Measurements from ENCODE around the gene SNRNP40. TPM values are rescaled to one million over a fixed set of nuclear protein-coding genes. Genes with fewer than 3 reads are reported as not detected.
"Not testable (repeated sequence)": the region's sequence is repeated elsewhere in the genome, so short reads cannot be mapped to it uniquely, and the experiment has no call there.

SNRNP40 gene
- total RNA-seq, 1 donor from 2014 or later = 58.5 TPM

DNA sequence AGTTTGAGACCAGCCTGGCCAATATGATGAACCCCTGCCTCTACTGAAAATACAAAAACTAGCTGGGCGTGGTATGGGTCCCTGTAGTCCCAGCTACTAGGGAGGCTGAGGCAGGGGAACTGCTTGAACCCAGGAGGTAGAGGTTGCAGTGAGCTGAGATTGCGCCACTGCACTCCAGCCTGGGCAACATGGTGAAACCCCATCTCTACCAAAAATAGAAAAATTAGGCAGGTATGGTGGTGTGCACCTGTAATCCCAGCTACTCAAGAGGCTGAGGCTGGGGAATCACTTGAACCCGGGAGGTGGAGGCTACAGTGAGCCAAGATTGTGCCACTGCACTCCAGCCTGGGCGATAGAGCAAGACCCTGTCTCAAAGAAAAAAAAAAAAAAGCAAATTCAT is 8.8 kb downstream of the SNRNP40 start:
- DNase-seq (ENCODE audit: extremely low read depth, low read depth, low spot score) = not testable (repeated sequence)

DNA sequence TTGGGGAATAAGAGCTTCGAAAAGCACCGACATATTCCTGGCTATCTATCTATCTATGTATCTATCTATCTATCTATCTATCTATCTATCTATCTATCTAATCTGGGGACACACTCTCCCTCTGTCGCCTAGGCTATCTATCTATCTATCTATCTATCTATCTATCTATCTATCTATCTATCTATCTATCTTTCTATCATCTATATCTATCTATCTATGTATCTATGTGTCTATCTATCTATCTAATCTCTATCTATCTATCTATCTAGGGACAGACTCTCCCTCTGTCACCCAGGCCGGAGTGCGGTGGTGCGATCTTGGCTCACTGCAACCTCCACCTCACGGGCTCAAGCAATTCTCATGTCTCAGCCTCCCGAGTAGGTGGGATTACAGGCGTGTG is 14.2 kb downstream of the SNRNP40 start:
- not testable (repeated sequence) for DNase-seq (ENCODE audit: extremely low read depth, low read depth, low spot score)

DNA sequence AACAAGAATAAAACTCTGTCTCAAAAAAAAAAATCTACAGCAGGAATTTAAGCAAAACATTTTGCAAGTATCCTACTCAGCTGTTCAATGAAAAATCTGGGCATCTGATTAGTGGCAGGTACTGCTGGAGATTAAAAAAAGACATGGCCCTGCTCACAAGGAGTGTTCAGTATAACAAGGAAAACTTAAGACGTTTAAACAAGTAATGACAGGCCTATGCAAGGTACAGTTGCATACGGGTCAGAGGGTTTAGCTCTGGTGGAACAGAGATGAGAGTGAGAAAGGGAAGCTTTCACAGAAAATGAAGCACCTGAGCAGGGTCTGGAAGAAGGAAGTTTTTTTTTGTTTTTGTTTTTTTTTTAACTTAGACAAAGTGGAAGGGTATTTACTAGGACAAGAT is 23.0 kb downstream of the SNRNP40 start:
- no peak for DNase-seq (ENCODE audit: extremely low read depth, low read depth, low spot score)

DNA sequence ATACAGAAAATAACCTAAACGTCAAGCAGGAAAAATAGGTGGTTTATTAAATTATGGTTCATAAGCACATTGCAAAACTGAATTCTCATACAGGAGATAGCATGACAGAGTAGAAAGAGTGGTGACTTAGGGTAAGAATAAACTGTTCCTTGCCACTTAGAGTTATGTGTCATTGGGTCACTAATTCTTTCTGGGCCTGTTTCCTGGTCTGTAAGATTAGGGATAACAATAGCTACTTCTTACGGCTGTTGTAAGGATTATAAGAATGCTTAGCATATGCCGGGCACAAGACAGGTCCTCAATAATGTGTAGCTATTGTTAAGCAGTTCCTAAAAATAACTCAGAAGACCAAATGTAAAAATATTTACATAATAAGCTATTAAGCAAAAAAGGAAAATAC is 24.2 kb downstream of the SNRNP40 start:
- no peak for DNase-seq (ENCODE audit: extremely low read depth, low read depth, low spot score)

DNA sequence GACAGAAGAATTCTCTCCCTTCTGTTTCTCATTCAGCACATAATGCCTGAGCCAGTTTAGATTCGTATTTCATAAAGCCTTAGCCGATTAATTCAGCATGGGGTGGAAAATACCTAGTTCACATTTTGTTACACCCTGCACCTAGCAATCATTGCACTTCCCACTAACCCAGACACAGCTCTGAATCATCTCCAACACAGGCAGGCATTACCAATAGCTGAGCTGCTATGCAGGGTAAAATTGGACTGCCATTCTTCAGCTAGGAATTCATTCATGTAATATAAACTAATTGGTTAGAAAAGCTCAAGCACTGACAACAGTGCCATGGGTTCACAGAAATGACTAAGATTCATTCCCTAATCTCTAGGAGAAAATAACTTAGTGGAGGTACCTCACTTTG is 30.0 kb downstream of the SNRNP40 start:
- DNase-seq (ENCODE audit: extremely low read depth, low read depth, low spot score) = no peak

DNA sequence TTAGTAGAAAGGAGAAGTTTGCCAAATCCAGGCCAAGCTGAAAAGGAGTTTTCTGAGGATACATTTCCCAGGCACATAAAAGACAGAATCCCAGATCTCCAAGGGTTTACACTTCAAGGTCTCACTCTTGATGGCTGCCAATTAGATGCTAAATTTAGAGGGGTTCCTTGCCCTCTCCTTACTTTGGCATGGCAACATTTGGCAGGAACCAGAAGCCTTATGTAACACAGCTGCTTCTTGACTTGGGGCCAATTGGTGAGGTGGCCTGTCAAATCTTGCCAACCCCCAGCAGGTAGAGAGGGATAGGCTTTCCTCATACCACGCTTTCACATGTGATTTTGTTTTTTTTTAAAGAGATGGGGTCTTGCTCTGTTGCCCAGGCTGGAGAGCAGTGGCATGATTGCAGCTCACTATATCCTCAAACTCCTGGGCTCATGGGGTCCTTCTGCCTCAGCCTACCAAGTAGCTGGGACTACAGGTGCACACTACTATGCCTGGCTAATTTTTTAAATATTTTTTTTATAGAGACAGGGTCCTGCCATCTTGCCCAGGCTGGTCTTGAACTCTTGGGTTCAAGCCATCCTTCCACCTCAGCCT is 31.7 kb downstream of the SNRNP40 start:
- no peak for DNase-seq (ENCODE audit: extremely low read depth, low read depth, low spot score)

DNA sequence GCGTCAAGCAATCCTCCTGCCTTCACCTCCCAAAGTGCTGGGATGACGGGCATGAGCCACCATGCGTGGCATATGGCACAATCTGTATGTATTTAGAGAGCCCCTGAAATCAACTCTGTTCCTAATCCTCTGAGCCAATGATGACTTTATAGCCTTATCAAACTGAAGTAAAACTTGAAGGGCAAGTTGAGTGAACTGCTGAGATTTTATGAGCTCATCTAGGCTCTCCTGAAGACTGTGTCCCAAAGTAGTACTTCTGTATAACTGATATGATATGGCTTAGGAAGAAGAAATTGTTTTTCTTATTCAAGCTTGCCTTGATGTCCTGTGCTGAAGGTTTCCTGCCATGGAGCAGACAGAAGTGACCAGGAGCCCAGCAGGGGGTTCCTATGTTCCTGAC is 33.2 kb downstream of the SNRNP40 start:
- no peak for DNase-seq (ENCODE audit: extremely low read depth, low read depth, low spot score)

DNA sequence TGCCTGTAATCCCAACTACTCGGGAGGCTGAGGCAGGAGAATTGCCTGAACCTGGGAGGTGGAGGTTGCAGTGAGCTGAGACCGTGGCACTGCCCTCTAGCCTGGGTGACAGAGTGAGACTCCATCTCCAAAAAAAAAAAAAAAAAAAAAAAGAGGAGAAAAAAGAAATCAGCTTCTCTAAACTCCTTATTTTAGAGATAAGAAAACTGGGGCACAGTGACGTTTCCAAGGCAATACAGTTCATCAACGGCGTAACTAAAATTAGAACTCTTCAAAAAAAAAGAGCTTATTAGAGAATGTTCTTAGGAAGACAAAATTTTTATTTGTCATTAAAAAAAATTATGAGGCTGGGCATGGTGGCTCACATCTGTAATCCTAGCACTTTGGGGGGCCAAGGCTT is 34.2 kb downstream of the SNRNP40 start:
- DNase-seq (ENCODE audit: extremely low read depth, low read depth, low spot score) = not testable (repeated sequence)

DNA sequence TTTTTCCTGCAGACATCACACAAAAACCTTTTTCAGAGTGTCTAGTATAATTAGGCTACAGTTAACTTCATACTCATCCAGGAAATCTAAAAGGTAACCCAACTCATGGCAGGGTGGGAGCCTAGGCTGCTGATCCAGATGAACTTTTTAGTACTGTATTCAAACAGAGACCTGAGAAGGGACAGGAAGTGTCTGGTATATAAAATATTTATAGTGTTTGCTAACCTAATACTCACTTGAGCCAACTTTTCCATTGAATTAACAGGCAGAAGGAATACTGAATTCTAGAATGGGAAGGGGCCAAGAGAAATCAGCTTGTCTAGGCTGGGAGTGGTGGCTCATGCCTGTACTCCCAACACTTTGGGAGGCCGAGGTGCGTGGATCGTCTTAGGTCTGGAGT is 34.7 kb downstream of the SNRNP40 start:
- DNase-seq (ENCODE audit: extremely low read depth, low read depth, low spot score) = no peak

DNA sequence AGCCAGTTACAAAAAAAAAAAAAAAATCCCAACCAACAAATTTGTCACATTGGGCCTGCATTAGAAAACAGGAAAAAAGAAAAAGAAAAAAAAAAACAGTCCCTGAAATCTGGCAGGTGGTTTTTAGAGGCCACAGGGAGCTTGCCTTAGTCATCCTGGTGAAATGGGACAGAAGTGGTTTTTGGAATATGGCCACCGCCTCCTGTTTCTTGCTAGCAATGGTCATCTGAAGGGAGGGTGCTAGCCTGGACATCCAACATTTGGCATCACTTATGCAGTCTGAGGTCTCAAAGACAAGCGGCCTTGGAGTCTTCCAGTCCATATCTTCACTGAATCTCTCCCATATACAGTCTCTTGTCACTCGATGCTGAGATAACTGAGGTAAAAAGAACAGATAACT is 36.8 kb downstream of the SNRNP40 start:
- no peak for DNase-seq (ENCODE audit: extremely low read depth, low read depth, low spot score)

DNA sequence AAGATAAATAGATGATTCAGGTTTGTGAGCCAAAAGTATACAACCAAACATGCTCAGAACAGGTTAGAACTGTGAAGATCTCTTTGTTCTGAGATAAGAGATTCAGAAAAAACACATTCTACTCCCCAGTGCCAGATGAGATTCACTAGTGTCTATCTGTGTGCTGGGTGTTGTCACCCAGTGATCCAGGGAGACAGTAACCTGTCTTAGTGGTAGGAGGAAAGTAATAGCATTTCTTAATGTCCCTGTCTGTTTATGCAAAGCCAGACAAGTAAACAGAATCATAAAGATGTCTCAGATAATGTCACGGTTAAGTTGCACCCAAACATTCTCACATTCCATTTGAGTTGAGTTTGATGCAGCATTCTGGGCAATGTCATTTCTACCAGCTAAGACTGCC is 38.0 kb downstream of the SNRNP40 start:
- DNase-seq (ENCODE audit: extremely low read depth, low read depth, low spot score) = no peak

DNA sequence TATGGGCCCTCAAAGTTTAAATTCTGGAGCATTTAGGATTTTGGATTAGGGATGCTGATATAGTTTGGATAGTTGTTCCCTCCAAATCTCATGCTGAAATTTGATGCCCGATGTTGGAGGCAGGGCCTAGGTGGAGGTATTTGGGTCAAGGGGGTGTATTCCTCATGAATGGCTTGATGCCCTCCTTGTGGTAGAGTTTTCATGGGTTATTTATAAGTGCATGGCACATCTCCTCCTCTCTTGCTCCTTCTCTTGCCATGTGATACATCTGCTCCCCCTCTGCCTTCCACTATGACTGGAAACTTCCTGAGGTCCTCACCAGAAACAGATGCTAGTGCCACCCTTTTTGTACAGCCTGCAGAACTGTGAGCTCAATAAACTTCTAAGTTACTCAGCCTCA is 39.4 kb downstream of the SNRNP40 start:
- DNase-seq (ENCODE audit: extremely low read depth, low read depth, low spot score) = no peak

DNA sequence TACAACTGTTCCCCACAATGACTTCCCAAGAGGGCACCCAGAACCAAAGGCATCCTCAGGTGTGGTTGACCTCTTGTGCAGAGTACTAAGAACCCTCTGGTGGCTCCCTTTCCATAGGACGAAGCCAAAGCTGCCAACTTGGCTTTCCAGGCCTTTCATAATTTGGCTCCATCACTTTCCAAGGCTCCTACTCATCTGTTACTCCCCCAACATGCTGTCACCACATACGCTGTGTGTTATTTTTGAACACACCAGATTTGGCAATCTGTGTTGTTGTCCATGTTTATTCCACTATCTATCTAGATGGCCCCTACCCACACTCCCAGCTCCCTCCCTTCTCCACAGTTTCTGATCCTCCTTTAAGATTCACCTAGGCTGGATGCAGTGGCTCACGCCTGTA is 46.7 kb downstream of the SNRNP40 start:
- DNase-seq (ENCODE audit: extremely low read depth, low read depth, low spot score) = no peak

DNA sequence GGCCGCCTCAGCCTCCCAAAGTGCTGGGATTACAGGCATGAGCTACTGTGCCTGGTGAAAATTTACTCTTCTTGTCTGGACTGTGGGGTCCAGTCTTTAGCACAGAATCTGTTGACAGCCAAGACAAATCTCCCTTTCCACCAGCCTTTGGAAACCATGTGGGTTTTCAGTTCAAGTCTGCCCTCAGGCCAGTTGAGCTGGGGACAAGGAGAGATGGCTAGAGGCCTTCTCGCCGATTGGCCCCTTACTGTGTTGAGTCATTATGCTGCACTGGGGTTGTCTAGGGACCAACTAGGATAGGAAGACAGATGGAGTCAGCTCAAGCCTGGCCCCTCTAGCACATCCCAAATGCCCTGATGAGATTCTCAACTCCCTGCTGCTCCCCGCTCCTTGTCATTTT is 48.3 kb downstream of the SNRNP40 start:
- no peak for DNase-seq (ENCODE audit: extremely low read depth, low read depth, low spot score)

DNA sequence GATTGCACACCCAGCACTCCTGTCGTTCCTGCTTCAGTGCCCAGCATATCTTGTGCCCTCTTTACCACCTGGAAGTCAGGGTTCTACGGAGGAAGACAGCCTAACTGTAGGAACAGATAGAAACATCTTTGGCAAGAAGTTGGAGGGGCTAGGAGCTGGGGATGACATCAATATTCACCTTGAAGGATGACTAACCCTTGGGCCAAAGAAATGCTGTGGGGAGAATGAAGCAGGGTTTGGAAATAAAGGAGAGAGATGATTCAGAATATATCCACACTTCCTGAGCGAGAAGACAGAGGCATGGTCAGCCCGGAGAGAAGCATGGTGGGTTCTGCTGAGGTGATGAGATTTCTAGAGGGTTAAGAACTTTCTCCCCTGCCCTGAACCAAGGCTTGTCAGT is 52.3 kb downstream of the SNRNP40 start:
- no peak for DNase-seq (ENCODE audit: extremely low read depth, low read depth, low spot score)

DNA sequence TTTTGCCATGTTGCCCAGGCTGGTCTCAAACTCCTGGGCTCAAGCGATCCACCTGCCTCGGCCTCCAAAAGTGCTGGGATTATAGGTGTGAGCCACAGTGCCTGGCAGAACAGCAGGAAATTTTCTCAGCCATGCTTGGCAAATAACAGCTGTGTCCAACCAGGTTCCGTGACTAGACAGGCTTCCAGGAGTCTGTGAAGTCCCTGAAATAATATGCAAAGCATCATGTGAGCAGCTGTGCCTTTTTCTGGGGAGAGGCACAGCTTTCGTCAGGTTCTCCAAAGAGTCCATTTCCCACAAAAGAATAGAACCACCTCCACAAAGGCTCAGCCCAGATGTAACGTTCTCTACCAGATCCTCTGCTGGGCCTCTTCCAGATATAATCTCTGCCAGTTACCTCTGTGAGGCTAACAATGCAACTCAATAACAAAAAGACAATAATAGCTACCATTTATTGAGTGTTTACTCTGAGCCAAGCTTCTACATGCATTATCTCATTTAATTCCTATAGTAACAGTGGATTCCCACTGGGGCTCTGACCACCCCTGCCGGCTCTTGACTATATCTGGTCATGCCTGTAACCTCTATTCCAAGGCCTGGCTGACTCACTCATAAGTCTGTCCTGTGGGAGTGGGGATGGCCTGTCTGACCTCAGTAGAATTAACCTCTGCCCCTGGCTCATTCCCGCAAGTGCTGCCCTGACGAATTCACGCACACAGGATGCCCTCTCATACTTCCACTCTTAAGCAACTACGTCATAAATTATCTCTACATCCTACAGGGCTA is 52.9 kb downstream of the SNRNP40 start:
- DNase-seq (ENCODE audit: extremely low read depth, low read depth, low spot score) = no peak

DNA sequence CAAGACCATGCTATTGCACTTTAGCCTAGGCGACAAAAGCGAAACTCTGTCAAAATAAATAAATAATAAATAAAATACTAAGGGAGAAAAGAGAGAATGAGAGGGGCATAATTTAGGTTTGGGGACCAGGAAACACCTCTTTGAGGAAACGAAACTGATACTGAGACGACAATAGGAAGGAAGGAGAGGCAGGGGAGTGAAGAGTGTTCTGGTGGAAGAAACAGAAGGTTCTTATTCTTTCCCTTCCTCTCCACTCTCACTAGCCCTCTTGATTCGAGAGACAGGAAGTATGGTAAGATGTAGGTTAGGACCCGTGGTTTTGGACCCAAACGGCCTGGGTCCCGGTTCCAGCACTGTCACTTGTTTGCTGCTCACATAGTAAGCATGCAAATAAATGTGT is 55.3 kb downstream of the SNRNP40 start:
- no peak for DNase-seq (ENCODE audit: extremely low read depth, low read depth, low spot score)

DNA sequence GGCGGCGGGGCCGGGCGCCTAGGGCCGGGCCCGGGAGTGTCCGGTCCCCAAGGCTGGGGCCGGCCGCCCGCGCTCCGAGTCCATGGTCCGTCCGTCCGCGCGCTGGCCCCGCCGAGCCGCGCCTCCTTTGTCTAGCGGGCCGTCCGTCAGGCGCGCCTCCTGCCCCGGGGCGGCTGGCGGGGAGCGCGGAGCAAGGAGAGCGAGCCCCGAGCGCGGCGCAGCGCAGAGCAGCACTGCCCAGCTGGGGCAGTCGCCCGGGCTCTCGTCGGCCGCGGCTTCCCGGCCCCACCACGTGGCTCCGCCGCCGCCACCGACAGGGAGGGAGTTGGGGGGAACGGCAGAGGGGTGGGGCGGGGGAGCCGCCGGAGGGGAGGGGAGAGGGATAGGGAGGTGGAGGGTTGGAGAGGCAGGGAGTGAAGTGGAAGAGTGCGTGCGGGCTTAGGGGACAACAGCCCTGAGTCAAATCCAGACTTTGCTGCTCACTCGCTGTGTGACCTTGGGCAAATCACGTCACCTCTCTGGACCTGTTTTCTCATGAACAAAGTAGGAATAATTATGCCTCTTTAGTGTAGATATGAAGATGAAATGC is 56.8 kb downstream of the SNRNP40 start, which contains the start of gene NKAIN1:
Gene NKAIN1 (minus strand): TSS at position 235 of the 589 bp plus-strand sequence. CDS start 340 bp downstream, outside the sequence.
- no peak for DNase-seq (ENCODE audit: extremely low read depth, low read depth, low spot score)

DNA sequence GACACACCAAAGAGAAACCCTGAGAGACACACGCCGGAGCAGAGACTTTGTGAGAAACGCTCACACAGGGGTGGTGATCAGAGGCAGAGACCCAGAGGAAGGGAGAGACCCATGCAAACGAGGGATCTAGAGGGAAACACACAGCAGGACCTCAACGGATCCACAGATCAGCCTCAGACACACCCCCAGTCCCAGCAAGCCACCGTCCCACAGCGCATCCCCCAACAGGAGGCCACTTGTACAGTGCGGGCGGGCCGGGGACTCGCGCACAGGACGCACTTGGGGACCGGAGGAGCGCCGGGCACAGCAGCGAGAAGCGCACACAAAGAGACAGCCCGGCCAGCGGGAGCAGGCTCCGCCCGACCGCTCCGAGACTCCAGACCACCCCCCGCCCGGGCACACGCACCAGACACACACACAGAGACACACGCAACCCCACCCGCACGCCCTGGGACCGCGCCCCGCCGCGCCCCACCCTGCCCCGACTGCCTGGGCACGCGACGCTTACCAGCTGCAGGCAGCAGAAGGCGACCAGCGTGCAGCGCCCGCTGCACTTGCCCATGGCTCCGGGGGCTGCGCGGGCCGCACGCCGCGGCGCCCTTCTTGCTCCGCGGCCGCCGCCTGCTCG is 57.5 kb downstream of the SNRNP40 start:
- no peak for DNase-seq (ENCODE audit: extremely low read depth, low read depth, low spot score)

DNA sequence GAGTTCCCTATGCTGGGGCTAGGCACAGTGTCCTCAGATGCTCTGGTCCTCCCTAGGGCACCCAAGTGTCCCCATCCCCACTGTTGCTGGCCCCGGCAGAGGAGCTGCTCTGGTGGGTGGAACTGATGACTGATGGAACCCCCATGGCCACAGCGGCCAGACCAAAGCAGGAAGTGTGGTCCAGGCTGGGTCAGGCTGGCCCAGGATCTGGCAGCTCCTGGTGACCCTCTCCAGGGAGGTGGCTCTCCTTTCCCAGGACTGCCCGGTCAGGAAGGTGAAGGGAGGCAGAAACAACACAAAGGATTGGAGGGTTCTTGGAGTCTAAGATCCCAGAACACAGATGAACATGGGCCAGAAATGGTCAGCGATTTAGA is 58.0 kb downstream of the SNRNP40 start:
- DNase-seq (ENCODE audit: extremely low read depth, low read depth, low spot score) = no peak

DNA sequence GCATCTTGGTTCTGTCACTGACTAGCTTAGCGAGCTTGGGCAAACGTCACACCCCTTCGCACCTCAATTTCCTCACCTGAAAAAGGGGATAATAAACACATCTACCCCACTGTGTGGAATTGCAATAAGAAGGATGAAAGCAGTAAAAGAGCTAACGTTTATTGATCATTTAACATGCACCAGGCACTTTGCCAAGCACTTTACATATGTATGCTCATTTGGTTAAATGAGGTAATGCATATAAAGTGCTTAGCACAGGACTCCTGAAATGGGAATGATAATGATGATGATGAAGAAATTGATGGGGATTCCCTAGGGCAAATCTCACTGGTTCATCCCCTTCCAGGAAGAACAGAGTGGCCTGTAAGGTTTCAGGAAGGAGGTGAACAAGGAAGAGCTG is 61.7 kb downstream of the SNRNP40 start:
- no peak for DNase-seq (ENCODE audit: extremely low read depth, low read depth, low spot score)

Data from glomerular endothelial cell (primary cell).